Stimulated activated effector memory CD8-positive, alpha-beta T cell treated with anti-CD3 and anti-CD28 coated beads, Interleukin-12 subunit alpha, Interleukin-12 subunit beta, amount 100 ng/mL, for 72 hours (primary cell): ENCODE results near the gene STXBP2.

Experiments
- ATAC-seq: fragments of 150-1000 bp; cut with Tn5 transposase; 2 replicates; pipeline ENCODE4 v1.10.0; 2021
- DNase-seq, 2 donors: peaks; one replicate each; pipeline ENCODE4 v3.0.0; 2021 to 2022; ENCODE audit warnings: low spot score in 2 of 2
- H3K27ac Mint-ChIP-seq: one replicate; pipeline ENCODE4 v1.8.0; 2022; ENCODE audit warnings: mild to moderate bottlenecking, mixed read lengths
- H3K36me3 Mint-ChIP-seq: one replicate; pipeline ENCODE4 v1.8.0; 2022; ENCODE audit warnings: mild to moderate bottlenecking, mixed read lengths
- H3K4me1 Mint-ChIP-seq: one replicate; pipeline ENCODE4 v1.8.0; 2022; ENCODE audit warnings: mixed read lengths
- H3K4me3 Mint-ChIP-seq: one replicate; pipeline ENCODE4 v1.8.0; 2022; ENCODE audit warnings: mild to moderate bottlenecking, mixed read lengths
- H3K9me3 Mint-ChIP-seq: one replicate; pipeline ENCODE4 v1.8.0; 2022; ENCODE audit warnings: mixed read lengths

STXBP2 gene

GRCh38 chr19:7676854-7677253 lies 39.9 kb downstream of the STXBP2 start, which contains the start of gene MCEMP1:
TSS of gene MCEMP1 (plus strand) at chr19:7677090. CDS start at chr19:7677121, 31 bp downstream.
- no peak for ATAC-seq
- Mint-ChIP-seq H3K4me1 (peaks cover 58% of the 10 kb centered on the region), H3K27ac (peak within 1 kb of the TSS; percentile 43), H3K9me3 (no peaks in the 10 kb centered on the region), H3K4me3 (no peak within 1 kb of the TSS), H3K36me3 (peaks cover 16% of the 10 kb centered on the region)
- DNase-seq = no peak

- Mint-ChIP-seq H3K4me3 (peak overlapping the region; percentile 40), H3K9me3 (no peaks in the 10 kb centered on the region), H3K4me1 (peaks cover 64% of the 10 kb centered on the region), H3K36me3 (peaks cover 23% of the 10 kb centered on the region), H3K27ac (peak overlapping the region; percentile 43)
- ATAC-seq (no peak), DNase-seq (no peak)
Observed at GRCh38 chr19:7677669-7678311, 40.9 kb downstream of the STXBP2 start.

GRCh38 chr19:7678971-7679751 lies 42.3 kb downstream of the STXBP2 start:
- peak; percentile 82 for ATAC-seq
- Mint-ChIP-seq H3K27ac (peak overlapping the region; percentile 35), H3K36me3 (peaks cover 37% of the 10 kb centered on the region), H3K4me3 (peak overlapping the region; percentile 90), H3K9me3 (no peaks in the 10 kb centered on the region), H3K4me1 (peaks cover 65% of the 10 kb centered on the region)
- peak; percentile 14 to 63 for DNase-seq

GRCh38 chr19:7679771-7680605 lies 43.1 kb downstream of the STXBP2 start:
- peaks cover 44% of the 10 kb centered on the region for H3K36me3 Mint-ChIP-seq
- peaks cover 59% of the 10 kb centered on the region for H3K4me1 Mint-ChIP-seq
- ATAC-seq (no peak), DNase-seq (no peak)
- peak overlapping the region; percentile 90 for H3K4me3 Mint-ChIP-seq
- H3K27ac Mint-ChIP-seq = peak overlapping the region; percentile 35
- no peaks in the 10 kb centered on the region for H3K9me3 Mint-ChIP-seq

GRCh38 chr19:7680606-7681339 lies 43.9 kb downstream of the STXBP2 start, which contains the start of gene TRAPPC5:
TSS of gene TRAPPC5 (plus strand) at chr19:7680833. CDS start at chr19:7682254, 1,421 bp downstream.
- peaks cover 50% of the 10 kb centered on the region for H3K36me3 Mint-ChIP-seq

GRCh38 chr19:7681340-7682174 lies 44.6 kb downstream of the STXBP2 start:
- H3K4me1 Mint-ChIP-seq = peaks cover 61% of the 10 kb centered on the region
- H3K27ac Mint-ChIP-seq = peak overlapping the region; percentile 93
- peak overlapping the region; percentile 90 for H3K4me3 Mint-ChIP-seq
- ATAC-seq (peak; percentile 58), DNase-seq (peak; percentile 63 to 87)
- peaks cover 51% of the 10 kb centered on the region for H3K36me3 Mint-ChIP-seq
- H3K9me3 Mint-ChIP-seq = no peaks in the 10 kb centered on the region

More at GRCh38 chr19:7680606-7681339, 43.9 kb downstream of the STXBP2 start, which contains the start of gene TRAPPC5:
- peak; percentile 56 for ATAC-seq
- Mint-ChIP-seq H3K4me1 (peaks cover 62% of the 10 kb centered on the region), H3K27ac (peak within 1 kb of the TSS; percentile 93), H3K4me3 (peak within 1 kb of the TSS; percentile 90), H3K9me3 (no peaks in the 10 kb centered on the region)
- DNase-seq = peak; percentile 92 to 94

GRCh38 chr19:7682175-7682855 lies 45.4 kb downstream of the STXBP2 start:
- Mint-ChIP-seq H3K27ac (peak overlapping the region; percentile 93), H3K9me3 (no peaks in the 10 kb centered on the region), H3K36me3 (peaks cover 55% of the 10 kb centered on the region), H3K4me1 (peaks cover 53% of the 10 kb centered on the region), H3K4me3 (peak overlapping the region; percentile 90)
- DNase-seq (no peak), ATAC-seq (no peak)

- ATAC-seq (no peak), DNase-seq (no peak)
- Mint-ChIP-seq H3K27ac (peak overlapping the region; percentile 60), H3K9me3 (no peaks in the 10 kb centered on the region), H3K36me3 (peaks cover 47% of the 10 kb centered on the region), H3K4me1 (peaks cover 25% of the 10 kb centered on the region), H3K4me3 (no peak overlapping the region)
Observed at GRCh38 chr19:7685546-7686445, 48.9 kb downstream of the STXBP2 start.

- H3K4me3 Mint-ChIP-seq = no peak overlapping the region
- peaks cover 37% of the 10 kb centered on the region for H3K36me3 Mint-ChIP-seq
- peaks cover 16% of the 10 kb centered on the region for H3K4me1 Mint-ChIP-seq
- no peaks in the 10 kb centered on the region for H3K9me3 Mint-ChIP-seq
- H3K27ac Mint-ChIP-seq = no peak overlapping the region
- DNase-seq = no peak
- no peak for ATAC-seq
Observed at GRCh38 chr19:7687177-7687576, 50.3 kb downstream of the STXBP2 start.

GRCh38 chr19:7689165-7689564 lies 52.3 kb downstream of the STXBP2 start:
- H3K9me3 Mint-ChIP-seq = no peaks in the 10 kb centered on the region
- peaks cover 10% of the 10 kb centered on the region for H3K4me1 Mint-ChIP-seq
- no peak overlapping the region for H3K4me3 Mint-ChIP-seq
- no peak overlapping the region for H3K27ac Mint-ChIP-seq
- DNase-seq (no peak), ATAC-seq (no peak)
- peaks cover 18% of the 10 kb centered on the region for H3K36me3 Mint-ChIP-seq

GRCh38 chr19:7690779-7691258 lies 53.9 kb downstream of the STXBP2 start:
- Mint-ChIP-seq H3K36me3 (peaks cover 5% of the 10 kb centered on the region), H3K4me1 (peaks cover 4% of the 10 kb centered on the region), H3K9me3 (no peaks in the 10 kb centered on the region), H3K27ac (no peak overlapping the region), H3K4me3 (no peak overlapping the region)
- peak in 1 of 2 donors; percentile 69 for DNase-seq
- peak; percentile 58 for ATAC-seq

- peak; percentile 81 for ATAC-seq
- Mint-ChIP-seq H3K4me3 (no peak overlapping the region), H3K36me3 (peaks cover 7% of the 10 kb centered on the region), H3K4me1 (no peaks in the 10 kb centered on the region), H3K9me3 (no peaks in the 10 kb centered on the region), H3K27ac (no peak overlapping the region)
- DNase-seq = peak in 1 of 2 donors; percentile 62
Observed at GRCh38 chr19:7691497-7691896, 54.6 kb downstream of the STXBP2 start.
